ENCODE results near the gene NKAIN2.

DNA sequence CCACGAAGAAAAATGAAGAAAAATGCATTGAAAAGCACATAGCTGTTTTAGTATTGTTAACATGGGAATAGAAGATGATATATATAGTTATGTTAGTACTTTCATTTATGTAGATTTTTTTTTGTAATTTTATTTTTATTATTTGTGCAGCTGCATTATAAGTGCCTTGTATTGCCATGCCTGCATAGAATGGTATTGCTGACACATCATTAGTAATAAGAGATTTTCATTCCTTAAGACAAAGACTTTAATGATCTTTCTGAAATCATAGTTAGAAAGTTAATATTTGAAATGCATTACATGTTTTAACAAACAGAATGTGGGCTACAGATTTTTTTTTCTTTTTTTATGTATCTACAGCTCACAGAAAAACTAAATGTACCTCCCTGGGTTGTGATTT lies 506.5 kb downstream of the NKAIN2 start:
- TF ChIP-seq ZNF565 (CRISPR knock-in tag; conservative IDR thresholded peaks at IDR 0.05; ENCODE audit: low read depth) (no peak), RARB (CRISPR knock-in tag; IDR thresholded peaks at IDR 0.05) (no peak)
- TF ChIP-seq, protein P1, sequence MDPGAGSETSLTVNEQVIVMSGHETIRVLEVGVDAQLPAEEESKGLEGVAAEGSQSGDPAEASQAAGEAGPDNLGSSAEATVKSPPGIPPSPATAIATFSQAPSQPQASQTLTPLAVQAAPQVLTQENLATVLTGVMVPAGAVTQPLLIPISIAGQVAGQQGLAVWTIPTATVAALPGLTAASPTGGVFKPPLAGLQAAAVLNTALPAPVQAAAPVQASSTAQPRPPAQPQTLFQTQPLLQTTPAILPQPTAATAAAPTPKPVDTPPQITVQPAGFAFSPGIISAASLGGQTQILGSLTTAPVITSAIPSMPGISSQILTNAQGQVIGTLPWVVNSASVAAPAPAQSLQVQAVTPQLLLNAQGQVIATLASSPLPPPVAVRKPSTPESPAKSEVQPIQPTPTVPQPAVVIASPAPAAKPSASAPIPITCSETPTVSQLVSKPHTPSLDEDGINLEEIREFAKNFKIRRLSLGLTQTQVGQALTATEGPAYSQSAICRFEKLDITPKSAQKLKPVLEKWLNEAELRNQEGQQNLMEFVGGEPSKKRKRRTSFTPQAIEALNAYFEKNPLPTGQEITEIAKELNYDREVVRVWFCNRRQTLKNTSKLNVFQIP (CRISPR knock-in tag; IDR thresholded peaks at IDR 0.05; ENCODE audit: borderline replicate concordance, low read depth), result no peak
